ENCODE measurements around the gene SPACA5.
"Not testable (repeated sequence)": the region's sequence is repeated elsewhere in the genome, so short reads cannot be mapped to it uniquely, and the experiment has no call there.

GRCh38 chrX:48006688-48007087, at the start of gene SPACA5:
- TF ChIP-seq CTCF, EZH2 (IDR thresholded peaks at IDR 0.05): not testable (repeated sequence)
